CD1c-positive myeloid dendritic cell (primary cell): ENCODE data around the gene TNFAIP8L1.
A peak's percentile ranks its signal among the peaks of the same experiment; 100 is the strongest.
"Not testable (repeated sequence)": the region's sequence is repeated elsewhere in the genome, so short reads cannot be mapped to it uniquely, and the experiment has no call there.

Source experiments
- DNase-seq: peaks from one replicate; pipeline ENCODE4 v3.0.0-alpha.2; 2016; ENCODE audit errors: extremely low spot score

Gene TNFAIP8L1

GRCh38 chr19:4638828-4639530 is at the start of gene TNFAIP8L1:
Gene TNFAIP8L1 (plus strand): TSS chr19:4639516. CDS start chr19:4651870, 12,354 bp downstream.
- DNase-seq, result peak; percentile 99

GRCh38 chr19:4589579-4590410 is 49.5 kb upstream of the TNFAIP8L1 start:
- peak; percentile 54 for DNase-seq

GRCh38 chr19:4590559-4590958 is 48.8 kb upstream of the TNFAIP8L1 start:
- DNase-seq, result no peak

GRCh38 chr19:4591320-4591719 is 48.0 kb upstream of the TNFAIP8L1 start:
- DNase-seq, result no peak

- no peak for DNase-seq
Measured at GRCh38 chr19:4592445-4592844, 46.9 kb upstream of the TNFAIP8L1 start.

GRCh38 chr19:4593409-4593851 is 45.9 kb upstream of the TNFAIP8L1 start:
- DNase-seq, result peak; percentile 90

- peak; percentile 41 for DNase-seq
Measured at GRCh38 chr19:4594201-4594600, 45.1 kb upstream of the TNFAIP8L1 start.

- not testable (repeated sequence) for DNase-seq
Measured at GRCh38 chr19:4595158-4595557, 44.2 kb upstream of the TNFAIP8L1 start.

- DNase-seq, result no peak
Measured at GRCh38 chr19:4596033-4596904, 43.0 kb upstream of the TNFAIP8L1 start.

- DNase-seq, result no peak
Measured at GRCh38 chr19:4597278-4597974, 41.9 kb upstream of the TNFAIP8L1 start.

- DNase-seq, result peak; percentile 38
Measured at GRCh38 chr19:4597975-4598671, 41.2 kb upstream of the TNFAIP8L1 start.

- no peak for DNase-seq
Measured at GRCh38 chr19:4598712-4599111, 40.6 kb upstream of the TNFAIP8L1 start.

- DNase-seq, result no peak
Measured at GRCh38 chr19:4600082-4600481, 39.2 kb upstream of the TNFAIP8L1 start.

GRCh38 chr19:4600893-4601292 is 38.4 kb upstream of the TNFAIP8L1 start:
- DNase-seq, result no peak

- DNase-seq, result no peak
Measured at GRCh38 chr19:4602173-4602788, 37.0 kb upstream of the TNFAIP8L1 start.

- DNase-seq, result no peak
Measured at GRCh38 chr19:4602915-4603314, 36.4 kb upstream of the TNFAIP8L1 start.

GRCh38 chr19:4604912-4605311 is 34.4 kb upstream of the TNFAIP8L1 start:
- no peak for DNase-seq

- no peak for DNase-seq
Measured at GRCh38 chr19:4606181-4606580, 33.1 kb upstream of the TNFAIP8L1 start.

GRCh38 chr19:4606921-4607678 is 32.2 kb upstream of the TNFAIP8L1 start:
- DNase-seq, result no peak
